Kidney capillary endothelial cell (primary cell): ENCODE data around the gene ZC2HC1B.
"Not testable (repeated sequence)": the region's sequence is repeated elsewhere in the genome, so short reads cannot be mapped to it uniquely, and the experiment has no call there.

ENCODE experiments used
- DNase-seq: peaks from one replicate; pipeline ENCODE4 v3.0.0-alpha.2; 2018; ENCODE audit warnings: low spot score

ZC2HC1B gene

DNA sequence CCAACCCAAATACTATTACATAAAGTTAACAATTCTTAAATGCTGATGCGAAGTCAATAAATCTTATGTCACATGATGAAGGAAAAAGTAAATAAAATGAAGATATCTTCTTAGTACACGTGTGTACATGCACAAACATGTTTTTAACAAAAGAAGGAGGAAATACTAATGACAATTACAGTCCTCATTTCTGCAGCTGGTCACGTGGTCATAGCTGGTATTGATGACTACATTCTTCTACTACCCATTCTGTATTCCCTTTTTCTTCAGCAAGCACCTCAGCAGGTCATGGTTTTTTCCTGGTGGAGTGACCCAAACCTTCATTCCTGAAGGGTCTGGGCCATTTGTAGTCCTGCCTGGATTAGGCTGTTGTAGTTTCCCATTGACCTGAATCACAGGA lies 4.5 kb downstream of the ZC2HC1B start:
- DNase-seq: not testable (repeated sequence)

DNA sequence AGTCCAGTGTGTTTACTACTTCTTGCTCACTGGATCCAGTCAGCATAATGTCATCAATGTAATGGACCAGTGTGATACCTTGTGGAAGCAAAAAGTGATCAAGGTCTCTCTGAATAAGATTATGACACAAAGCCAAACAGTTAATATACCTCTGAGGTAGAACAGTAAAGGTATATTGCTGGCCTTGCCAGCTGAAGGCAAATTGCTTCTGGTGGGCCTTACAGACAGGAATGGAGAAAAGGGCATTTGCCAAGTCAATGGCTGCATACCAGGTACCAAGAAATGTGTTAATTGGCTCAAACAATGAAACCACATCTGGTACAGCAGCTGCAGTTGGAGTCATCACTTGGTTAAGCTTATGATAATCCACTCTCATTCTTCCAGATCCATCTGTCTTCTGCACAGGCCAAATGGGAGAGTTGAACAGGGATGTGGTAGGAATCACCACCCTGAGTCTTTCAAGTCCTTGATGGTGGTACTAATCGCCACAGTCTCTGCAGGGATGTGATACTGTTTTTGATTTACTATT lies 7.0 kb downstream of the ZC2HC1B start:
- not testable (repeated sequence) for DNase-seq

DNA sequence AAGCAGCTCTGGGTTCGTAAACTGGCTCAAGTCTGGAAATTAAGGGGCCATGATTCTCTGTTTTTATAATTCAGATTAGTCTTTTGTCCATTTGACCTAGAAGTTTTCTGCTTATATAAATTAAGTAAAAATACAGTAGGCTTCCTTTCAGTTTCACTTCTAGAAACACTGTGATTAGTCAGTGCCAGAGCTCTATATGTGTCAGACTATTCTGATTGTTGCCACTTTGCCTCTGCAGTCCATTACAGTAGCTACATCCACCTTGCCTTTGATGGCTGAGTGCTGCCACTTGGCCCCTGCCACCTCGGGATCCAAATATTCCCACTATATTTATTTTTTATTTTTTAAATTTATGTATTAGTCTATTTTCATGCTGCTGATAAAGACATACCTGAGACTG lies 7.9 kb downstream of the ZC2HC1B start:
- DNase-seq: no peak

DNA sequence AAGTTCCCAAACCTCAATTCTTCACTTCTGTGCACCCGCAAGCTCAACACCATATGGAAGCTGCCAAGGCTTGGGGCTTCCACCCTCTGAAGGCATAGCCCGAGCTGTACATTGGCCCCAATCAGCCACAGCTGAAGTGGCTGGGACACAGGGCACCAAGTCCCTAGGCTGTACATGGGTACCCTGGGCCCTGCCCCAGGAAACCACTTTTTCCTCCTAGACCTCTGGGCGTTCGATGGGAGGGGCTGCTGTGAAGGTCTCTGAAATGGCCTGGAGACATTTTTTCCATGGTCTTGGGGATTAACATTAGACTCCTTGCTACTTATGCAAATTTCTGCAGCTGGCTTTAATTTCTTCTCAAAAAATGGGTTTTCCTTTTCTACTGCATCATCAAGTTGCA lies 9.3 kb downstream of the ZC2HC1B start:
- DNase-seq: not testable (repeated sequence)

DNA sequence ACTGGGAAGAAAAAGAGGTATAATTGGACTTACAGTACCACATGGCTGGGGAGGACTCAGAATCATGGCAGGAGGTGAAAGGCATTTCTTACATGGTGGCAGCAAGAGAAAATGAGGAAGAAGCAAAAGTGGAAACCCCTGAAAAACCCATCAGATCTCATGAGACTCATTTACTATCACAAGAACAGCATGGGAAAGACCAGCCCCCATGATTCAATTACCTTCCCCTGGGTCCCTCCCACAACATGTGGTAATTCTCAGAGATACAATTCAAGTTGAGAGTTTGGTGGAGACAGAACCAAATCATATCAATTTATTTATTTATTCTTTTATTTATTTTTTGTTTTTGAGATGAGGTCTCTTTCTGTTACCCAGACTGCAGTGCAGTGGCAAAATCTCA lies 10.2 kb downstream of the ZC2HC1B start:
- DNase-seq: not testable (repeated sequence)

DNA sequence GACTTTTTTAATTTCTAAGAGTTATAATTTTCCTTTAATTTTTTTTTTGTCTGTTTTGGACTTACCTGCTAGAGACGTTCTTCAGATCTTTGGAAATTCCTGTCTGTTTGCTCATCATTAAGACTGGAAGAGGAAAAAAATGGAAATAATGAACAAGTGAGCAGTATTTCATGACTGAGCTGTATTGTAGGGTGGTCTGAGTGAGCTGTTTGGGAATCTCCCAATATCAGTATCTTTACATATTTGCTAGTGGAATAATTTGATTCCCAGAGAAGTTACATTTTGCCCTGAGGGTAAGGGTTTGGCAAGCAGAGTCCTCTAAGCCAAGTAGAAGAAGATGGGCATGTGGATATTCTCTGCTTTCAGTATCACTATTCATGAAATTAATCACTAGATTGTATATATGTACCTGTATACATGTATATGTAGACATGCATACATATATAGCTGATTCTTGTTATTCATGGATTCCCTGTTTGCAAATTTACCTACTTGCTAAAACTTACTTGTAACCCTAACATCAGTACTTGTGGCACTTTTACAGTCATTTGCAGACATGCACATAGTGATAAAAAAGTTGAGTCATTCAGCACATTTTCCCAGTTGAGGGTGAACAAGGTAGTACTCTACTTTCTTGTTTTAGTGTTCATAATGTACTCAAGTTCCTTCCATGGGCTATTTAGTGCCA lies 13.5 kb downstream of the ZC2HC1B start:
- no peak for DNase-seq

DNA sequence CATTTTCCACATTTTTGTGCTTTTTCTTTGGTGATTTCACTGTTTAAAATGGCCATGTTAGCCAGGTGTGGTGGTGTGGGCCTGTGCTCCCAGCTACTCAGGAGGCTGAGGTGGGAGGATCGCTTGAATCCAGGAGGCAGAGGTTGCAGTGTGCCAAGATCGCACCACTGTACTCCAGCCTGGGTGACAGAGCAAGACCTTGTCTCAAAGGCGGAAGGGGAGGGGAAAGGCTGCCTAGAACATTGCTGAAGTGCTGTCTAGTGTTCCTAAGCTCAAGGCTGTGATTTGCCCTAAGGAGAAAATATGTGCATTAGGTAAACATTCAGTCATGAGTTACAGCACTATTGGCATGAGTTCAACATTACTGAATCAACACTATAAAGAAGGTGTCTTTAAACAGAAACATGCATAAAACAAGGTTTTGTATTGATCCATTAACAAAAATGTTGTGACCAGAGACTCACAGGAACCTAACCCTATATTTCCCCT lies 14.0 kb downstream of the ZC2HC1B start:
- no peak for DNase-seq

DNA sequence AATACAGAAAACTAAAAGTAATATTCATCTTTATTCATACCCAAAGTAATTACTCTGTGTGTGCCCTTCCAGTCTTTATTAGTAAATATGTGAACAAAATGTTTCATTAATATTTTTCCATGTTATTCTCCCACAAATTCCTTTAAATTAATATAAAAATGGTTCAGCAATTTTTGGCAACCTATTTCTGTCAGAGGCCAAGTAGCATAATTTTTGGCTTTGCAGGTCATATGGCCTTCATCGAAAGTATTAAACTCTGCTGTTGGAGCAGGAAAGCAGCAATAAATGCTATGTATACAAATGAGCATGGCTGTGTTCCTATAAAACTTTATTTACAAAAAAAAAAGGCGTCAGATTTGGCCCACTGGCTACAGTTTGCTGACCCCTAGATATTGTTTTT lies 16.1 kb downstream of the ZC2HC1B start:
- no peak for DNase-seq

DNA sequence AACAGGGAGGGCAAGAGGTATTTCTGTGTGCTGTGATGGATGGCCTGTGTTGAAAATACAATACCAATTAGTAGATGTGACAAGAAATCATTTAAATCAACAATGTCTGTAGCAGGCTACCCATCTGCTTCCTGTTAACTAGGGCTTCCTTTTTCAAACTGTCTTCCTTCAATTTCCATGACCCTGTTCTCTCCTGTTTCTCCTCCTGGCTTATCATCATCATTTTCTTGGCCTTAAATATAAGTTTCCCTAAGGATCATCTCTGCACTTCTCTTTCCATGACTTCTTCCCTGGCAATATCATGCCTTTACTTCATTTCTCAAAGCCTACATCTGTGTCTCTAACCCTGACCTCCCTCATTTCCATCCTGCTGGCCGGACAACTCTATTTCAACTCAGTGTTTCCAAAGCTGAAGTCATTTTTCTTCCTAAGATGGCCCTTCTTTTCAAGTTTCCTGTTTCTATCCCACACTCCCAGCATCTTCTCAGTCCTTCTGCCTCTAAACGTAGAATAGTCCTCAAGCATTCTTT lies 18.2 kb downstream of the ZC2HC1B start:
- no peak for DNase-seq

DNA sequence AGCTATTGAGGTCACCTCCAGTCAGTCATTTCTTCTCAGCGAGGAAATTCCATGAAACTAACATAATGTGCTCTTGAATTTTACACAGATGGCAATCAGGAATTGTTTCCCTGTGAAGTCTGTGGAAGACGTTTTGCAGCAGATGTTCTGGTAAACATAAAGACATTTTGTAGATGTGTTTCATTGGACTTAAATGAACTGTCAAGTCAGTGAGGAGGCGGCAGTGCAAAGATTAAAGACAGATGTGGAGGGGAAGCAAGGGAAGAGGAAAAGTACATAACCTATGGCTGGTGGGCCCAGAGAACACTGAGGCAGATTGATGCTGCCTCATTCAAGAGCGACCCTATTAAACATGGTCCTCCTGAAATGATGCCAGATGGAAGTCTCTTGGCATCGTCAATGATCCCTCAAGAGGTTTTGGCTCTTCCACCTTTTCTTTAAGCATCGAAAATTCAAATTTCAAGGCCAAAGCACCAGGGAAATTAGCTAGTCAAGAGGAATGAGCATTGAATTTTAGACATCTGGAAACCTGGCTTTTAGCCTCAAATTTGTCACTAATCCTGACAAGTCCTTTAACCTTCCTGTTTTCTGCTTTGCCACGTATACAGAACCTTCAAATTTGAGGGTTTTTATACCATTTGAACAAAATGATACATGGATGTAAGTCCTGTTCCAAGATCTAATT lies 20.1 kb downstream of the ZC2HC1B start:
- DNase-seq: no peak

DNA sequence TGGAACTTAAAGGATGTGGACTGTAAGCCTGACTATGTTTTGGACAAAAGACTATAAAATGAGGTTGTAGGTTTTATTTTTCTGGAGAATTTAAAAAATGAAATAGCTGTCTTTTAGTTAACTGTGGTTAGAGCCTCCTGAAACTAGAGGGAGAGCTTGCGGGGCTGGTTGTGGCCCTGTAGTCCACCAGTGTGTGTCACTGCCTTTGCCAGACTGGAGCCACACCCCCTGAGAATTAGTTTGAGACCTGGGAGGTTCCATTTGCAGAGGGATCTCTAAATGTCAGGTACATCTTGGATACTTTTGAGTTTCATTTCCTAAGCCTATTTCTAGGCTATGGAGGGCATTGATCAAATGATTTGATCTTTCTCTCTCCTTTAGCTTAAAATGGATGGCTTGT lies 20.8 kb downstream of the ZC2HC1B start:
- DNase-seq: no peak

DNA sequence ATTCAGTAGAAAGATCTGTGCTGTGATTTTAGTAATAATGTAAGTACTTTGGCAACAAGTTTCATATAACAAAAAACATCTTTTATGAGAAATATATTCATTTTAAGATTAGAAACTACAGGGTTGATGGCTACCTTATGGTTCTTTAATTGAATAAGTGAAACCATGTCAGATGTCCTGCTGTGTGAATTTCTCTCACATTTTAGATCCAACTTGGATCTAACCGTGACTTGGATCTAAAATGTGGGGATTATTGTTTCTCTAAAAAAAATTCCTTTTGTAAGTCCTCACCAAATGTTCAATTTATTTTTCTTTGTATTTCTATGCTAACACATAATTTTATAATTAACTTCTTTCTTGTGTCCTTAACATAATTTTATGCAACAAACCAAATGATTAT lies 30.4 kb downstream of the ZC2HC1B start:
- DNase-seq: no peak

DNA sequence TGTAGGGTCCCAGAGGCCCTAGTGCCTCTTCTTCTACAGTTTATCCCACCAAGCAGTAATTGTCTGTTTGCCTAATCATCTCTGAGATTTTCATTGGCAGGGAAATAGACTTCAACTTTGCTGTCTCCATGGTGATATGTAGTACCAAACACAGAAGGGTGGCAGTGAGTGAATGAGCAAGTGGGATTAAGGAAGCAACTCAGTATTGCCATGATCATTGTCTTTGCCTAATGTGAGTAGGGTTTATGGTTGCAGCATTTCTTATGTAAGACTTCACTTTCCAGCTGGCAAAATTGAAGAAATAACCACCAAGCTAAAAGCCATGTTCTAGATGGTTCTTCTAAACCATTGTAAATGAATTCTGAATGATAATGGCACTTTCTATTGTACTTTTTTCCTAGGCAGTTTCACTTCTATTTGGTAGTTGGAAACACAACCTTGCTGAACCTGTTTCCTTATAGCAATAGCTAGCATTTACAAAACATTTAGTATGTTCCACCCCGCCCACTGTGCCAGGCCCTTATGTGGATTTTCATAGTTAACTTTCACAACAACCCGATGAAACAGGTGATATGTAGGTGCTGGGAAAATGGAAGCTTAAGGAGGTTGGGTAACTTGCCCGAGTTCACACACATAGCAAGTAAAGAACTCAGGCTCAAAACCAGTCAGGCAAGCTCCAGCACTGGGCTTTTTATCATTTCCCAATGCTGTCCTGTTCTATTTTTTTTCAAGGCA lies 32.0 kb downstream of the ZC2HC1B start:
- no peak for DNase-seq

DNA sequence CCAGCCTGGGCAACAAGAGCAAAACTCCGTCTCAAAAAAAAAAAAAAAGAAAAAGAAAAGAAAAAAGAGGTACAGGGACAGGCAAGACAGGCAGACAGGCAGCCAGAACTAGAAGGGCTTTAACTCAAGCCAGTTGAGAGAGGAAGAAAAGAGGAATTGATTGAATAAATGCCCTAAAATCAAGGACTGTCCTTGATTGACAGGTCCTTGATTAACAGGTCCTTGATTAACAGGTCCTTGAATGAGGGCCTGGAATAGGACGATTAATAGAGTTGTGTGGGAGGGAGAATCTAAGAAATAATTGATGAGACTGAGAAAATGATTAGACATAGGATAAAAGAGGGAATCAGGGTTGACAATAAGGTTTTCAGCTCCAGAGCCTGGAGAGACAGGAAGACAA lies 36.1 kb downstream of the ZC2HC1B start:
- DNase-seq: no peak

DNA sequence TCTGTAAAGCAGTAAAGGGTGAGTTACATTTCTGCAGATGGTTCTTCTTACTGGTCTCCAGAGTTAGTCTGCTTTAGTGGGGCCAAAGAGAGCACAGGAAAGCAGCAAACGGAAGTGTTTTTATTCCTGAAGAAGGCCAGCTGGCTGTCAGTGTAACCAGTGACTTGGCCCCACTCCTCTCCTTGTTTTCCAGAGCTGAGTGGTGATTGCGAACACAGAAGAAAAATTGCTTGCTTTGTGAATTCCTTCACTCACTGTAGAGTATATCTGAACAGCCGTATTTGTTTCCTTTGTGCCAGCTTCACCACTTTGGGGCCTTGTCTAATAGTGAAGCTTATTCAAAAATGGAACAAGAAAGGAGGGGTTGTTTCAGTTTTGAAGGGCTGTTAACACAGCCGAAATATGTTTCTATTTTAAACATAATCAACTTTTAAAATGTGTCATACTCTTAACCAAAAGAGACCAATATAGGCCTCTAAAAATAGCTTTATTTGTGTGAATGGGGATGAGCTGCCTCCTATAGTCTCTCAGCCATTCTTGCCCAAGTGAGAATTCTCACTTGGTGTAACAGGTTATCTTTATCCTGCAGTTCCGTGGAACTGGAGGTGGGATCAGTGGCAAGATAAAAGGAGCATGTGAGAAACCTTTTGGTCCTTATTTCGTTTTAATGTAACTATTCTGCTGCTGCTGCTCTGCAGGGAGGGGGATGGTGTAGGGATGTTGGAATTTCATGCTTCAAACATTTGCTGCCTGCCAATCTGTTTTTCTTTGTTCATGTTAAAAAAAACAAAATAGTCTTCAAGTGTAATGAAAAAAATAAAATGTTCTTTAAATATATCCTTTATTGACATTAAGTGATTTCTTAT lies 37.8 kb downstream of the ZC2HC1B start:
- DNase-seq: no peak

DNA sequence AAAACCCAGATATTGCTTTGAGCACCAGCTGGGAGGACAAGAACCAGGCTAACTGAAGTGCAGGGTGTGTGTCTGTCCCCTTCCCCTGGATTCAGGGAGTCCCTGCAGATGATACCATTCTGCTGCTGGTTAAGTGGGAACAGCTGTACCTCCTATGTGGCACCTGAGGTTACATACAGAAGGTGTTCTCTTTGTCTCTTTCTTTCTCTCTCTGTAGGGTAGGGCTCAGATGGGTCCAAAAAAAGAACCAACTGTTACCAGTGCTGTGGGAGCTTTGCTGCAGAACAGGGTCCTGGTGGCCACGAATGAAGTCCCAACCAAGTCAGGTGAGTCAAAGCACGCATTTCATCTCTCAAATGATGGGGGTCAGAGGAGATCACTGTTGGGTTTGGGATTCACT lies 38.6 kb downstream of the ZC2HC1B start:
- DNase-seq: no peak

DNA sequence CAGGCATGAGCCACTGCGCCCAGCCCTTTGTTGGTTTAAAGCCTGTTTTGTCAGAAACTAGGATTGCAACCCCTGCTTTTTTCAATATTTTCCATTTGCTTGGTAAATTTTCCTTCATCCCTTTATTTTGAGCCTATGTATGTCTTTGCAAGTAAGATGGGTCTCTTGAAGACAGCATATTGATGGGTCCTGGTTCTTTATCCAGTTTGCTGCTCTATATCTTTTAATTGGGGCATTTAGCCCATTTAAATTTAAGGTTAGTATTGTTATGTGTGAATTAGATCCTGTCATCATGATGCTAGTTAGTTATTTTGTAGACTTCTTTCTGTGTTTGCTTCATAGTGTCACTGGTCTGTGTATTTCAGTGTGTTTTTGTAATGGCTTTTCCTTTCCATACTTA lies 46.8 kb downstream of the ZC2HC1B start:
- DNase-seq: no peak

DNA sequence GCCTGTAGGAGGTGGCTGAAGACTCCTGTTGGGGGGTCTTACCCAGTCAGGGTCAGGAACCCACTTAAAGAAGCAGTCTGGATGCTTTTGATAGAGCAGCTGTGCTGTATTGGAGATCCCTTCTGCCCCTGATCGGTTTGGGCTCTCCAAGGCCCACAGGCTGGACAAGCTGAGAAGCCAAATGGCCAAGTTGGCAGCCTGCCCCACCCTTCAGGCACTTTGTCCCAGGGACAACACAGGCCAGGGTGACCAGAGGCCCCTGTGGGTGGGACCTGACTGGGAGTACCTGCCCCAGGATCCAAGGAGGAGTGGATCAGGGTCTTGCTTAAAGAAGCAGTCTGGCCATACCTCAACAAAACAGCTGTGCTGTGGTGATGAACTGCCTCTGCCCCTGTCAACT lies 48.4 kb downstream of the ZC2HC1B start:
- DNase-seq: no peak

DNA sequence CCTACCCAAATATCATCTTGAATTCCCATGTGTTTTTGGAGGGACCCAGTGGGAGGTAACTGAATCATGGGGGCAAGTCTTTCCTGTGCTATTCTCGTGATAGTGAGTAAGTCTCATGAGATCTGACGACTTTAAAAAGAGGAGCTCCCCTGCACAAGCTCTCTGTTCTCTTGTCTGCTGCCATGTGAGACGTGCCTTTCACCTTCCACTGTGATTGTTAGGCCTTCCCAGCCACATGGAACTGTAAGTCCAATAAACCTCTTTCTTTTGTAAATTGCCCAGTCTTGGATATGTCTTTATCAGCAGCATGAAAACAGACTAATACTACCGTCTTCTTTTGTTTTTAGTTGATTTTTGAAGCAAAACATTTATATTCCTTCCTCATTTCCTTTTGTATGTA lies 52.8 kb downstream of the ZC2HC1B start:
- DNase-seq: not testable (repeated sequence)

DNA sequence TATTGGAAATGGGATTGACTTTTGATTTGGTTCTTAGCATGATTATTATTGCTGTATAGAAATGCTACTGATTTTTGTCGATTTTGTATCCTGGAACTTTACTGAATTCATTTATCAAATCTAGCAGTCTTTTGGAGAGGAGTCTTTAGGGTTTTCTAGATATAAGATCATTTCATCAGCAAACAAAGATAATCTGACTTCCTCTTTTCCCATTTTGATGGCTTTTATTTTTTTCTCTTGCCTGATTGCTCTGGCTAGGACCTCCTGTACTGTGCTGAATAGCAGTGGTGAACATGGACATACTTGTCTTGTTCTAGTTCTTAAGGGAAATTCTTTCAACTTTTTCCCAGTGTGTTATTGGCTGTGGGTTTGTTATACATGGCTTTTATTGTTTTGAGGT lies 64.6 kb downstream of the ZC2HC1B start:
- no peak for DNase-seq

DNA sequence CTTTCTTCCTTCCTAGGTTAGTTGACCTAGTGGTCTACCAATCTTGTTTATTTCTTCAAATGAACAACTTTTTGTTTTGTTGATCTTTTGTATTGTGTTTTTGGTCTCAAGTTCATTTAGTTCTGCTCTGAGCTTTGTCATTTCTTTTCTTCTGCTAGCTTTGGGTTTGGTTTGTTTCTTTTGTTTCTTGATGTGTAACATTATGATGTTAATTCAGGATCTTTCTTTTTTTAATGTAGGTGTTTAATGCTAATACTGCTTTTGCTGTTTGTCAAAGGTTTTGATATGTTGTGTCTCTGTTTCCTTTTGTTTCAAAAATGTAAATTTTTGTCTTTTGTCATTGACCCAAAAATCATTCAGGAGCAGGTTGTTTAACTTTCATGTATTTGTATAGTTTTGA lies 65.7 kb downstream of the ZC2HC1B start:
- DNase-seq: no peak

DNA sequence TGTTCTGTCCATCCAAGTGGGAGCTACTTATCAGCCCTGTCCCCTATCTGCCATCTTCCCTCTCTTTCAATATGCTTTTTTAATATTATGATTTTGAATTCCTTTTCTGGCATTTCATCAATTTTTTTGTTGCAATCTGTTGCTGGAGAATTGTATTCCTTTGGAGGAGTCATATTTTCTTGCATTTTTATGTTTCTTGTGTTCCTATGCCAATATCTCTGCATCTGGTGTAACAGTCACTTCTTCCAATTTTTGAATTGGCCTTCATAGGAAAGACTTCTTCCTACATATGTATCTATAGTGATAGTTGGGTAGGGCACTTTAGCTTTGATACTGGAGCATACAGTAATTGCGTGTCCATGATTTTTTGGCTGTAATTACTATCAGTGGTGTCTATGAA lies 70.1 kb downstream of the ZC2HC1B start:
- no peak for DNase-seq
